Activated naive CD8-positive, alpha-beta T cell treated with anti-CD3 and anti-CD28 coated beads, Interleukin-2, amount 50 U/mL, for 24 hours (primary cell): ENCODE results near the gene EEF1A2.
"Not testable (repeated sequence)": the region's sequence is repeated elsewhere in the genome, so short reads cannot be mapped to it uniquely, and the experiment has no call there.

Experiments used
- ATAC-seq: fragments of 150-1000 bp; cut with Tn5 transposase; one replicate; pipeline ENCODE4 v1.10.0; 2021
- DNase-seq: peaks from one replicate; pipeline ENCODE4 v3.0.0; 2021
- H3K27ac Mint-ChIP-seq: one replicate; pipeline ENCODE4 v1.8.0; 2021; ENCODE audit warnings: mild to moderate bottlenecking, mixed read lengths
- H3K27me3 Mint-ChIP-seq: one replicate; pipeline ENCODE4 v1.8.0; 2021; ENCODE audit warnings: mixed read lengths
- H3K36me3 Mint-ChIP-seq: one replicate; pipeline ENCODE4 v1.8.0; 2021; ENCODE audit warnings: low read depth, mixed read lengths
- H3K4me1 Mint-ChIP-seq: one replicate; pipeline ENCODE4 v1.8.0; 2021; ENCODE audit warnings: mixed read lengths
- H3K4me3 Mint-ChIP-seq: one replicate; pipeline ENCODE4 v1.8.0; 2021; ENCODE audit warnings: mild to moderate bottlenecking, moderate library complexity, mixed read lengths
- H3K9me3 Mint-ChIP-seq: one replicate; pipeline ENCODE4 v1.8.0; 2021; ENCODE audit warnings: mixed read lengths

The EEF1A2 gene

GRCh38 chr20:63519668-63520503 lies 21.0 kb upstream of the EEF1A2 start:
- peak; percentile 33 for ATAC-seq
- Mint-ChIP-seq H3K4me1 (peaks cover 7% of the 10 kb centered on the region), H3K27ac (no peak overlapping the region), H3K36me3 (peaks cover 20% of the 10 kb centered on the region), H3K9me3 (peaks cover 3% of the 10 kb centered on the region), H3K27me3 (peaks cover 7% of the 10 kb centered on the region), H3K4me3 (peak overlapping the region; percentile 56)
- DNase-seq: peak; percentile 69

GRCh38 chr20:63518946-63519667 lies 20.2 kb upstream of the EEF1A2 start:
- Mint-ChIP-seq H3K4me3 (peak overlapping the region; percentile 56), H3K27ac (no peak overlapping the region), H3K4me1 (peaks cover 9% of the 10 kb centered on the region), H3K27me3 (peaks cover 9% of the 10 kb centered on the region), H3K36me3 (peaks cover 16% of the 10 kb centered on the region), H3K9me3 (peaks cover 8% of the 10 kb centered on the region)
- DNase-seq (no peak), ATAC-seq (no peak)

GRCh38 chr20:63518351-63518861 lies 19.5 kb upstream of the EEF1A2 start:
- H3K27ac Mint-ChIP-seq: no peak overlapping the region
- peaks cover 9% of the 10 kb centered on the region for H3K4me1 Mint-ChIP-seq
- peaks cover 9% of the 10 kb centered on the region for H3K9me3 Mint-ChIP-seq
- DNase-seq (no peak), ATAC-seq (no peak)
- H3K27me3 Mint-ChIP-seq: peaks cover 11% of the 10 kb centered on the region
- peaks cover 10% of the 10 kb centered on the region for H3K36me3 Mint-ChIP-seq
- no peak overlapping the region for H3K4me3 Mint-ChIP-seq

DNA sequence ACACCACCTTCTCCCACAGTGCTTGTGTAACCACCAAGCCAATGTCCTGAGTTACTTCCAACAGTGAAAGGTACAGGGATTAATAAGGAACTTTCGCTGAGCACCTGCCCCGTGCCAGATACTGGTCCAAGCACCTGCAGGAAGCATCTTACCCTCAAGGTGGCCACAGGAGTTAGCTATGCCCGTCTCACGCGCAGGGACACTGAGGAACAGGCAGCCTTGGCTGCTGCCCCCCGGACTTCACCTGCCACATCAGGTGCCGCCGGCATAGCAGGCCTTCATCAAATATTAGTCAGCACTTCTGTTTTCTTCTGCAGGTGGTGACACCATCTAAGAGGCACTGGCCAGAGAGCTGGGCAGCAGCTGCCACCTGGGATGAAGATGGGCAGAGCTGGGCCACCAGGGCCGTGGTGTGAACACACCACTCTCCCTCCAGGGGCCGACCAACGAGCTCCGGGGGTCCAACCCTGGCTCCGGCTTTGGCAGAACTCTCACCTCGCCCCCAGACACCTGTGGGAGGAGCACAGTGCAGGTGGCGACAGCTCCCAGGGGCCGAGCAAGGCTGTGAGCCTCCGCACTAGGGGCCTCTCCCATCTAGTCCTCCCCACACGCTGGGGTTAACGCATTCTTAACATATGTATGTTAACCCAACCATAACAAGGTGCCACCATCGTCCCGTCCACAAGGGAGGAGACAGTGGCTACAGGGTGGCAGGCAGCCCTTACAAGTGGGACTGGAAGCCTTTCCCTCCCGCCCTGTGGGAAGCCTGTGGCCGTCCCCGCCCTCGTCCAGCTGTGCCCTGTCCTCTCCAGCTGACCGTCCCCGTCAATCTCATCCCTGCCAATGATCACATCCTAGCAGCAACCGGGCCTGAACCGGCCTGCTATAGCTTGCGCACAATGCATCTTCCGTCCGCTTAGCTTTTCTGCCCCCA lies 18.8 kb upstream of the EEF1A2 start:
- Mint-ChIP-seq H3K36me3 (peaks cover 5% of the 10 kb centered on the region), H3K9me3 (peaks cover 9% of the 10 kb centered on the region), H3K27ac (no peak overlapping the region), H3K27me3 (peaks cover 17% of the 10 kb centered on the region), H3K4me1 (peaks cover 8% of the 10 kb centered on the region), H3K4me3 (no peak overlapping the region)
- ATAC-seq (no peak), DNase-seq (no peak)

- not testable (repeated sequence) for H3K27ac Mint-ChIP-seq, H3K4me1 Mint-ChIP-seq, H3K9me3 Mint-ChIP-seq, H3K4me3 Mint-ChIP-seq, DNase-seq, H3K36me3 Mint-ChIP-seq, ATAC-seq
- H3K27me3 Mint-ChIP-seq: peaks cover 36% of the 10 kb centered on the region
Observed at GRCh38 chr20:63514520-63514919, 15.6 kb upstream of the EEF1A2 start.

DNA sequence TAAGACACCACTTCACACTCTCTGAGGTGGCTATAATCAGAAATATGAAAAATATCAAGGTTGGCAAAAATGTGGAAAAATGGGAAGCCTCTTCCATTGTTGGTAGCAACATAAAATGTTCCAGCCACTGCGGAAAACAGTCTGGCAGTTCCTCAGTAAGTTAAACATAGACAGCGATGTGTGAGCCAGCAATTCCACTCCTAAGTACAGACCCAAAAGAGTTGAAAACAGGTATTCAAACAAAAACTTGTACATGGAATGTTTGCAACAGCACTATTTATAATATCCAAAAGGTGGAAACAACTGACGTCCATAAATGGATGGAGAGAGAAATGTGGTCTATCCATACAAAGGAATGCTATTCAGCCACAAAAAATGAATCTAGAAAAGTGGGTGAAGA lies 14.3 kb upstream of the EEF1A2 start:
- Mint-ChIP-seq H3K9me3 (peaks cover 9% of the 10 kb centered on the region), H3K27ac (no peak overlapping the region), H3K36me3 (no peaks in the 10 kb centered on the region), H3K27me3 (peaks cover 44% of the 10 kb centered on the region), H3K4me1 (peaks cover 4% of the 10 kb centered on the region), H3K4me3 (no peak overlapping the region)
- no peak for DNase-seq
- ATAC-seq: no peak

DNA sequence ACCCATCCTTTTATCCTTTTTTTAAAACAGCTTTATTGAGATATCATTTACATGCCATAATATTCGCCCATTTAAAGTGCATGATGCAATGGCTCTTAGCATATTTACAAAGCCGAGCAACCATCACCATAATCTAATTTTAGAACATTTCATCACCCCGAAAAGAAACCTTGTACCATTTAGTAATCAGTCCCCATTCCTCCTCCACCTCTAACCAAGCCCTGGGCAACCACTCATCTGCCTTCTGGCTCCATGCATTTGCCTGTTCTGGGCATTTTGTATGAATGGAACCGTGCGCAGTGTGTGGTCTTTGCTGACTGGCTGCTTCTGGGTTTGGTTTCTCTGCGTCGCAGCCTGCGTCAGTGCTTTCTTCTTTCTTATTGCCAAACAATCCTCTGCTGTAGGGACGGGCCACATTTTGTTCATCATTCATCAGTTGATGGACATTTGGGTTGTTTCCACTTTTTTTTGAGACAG lies 10.2 kb upstream of the EEF1A2 start:
- Mint-ChIP-seq H3K27ac (no peak overlapping the region), H3K9me3 (peaks cover 1% of the 10 kb centered on the region), H3K27me3 (peaks cover 46% of the 10 kb centered on the region), H3K36me3 (peaks cover 2% of the 10 kb centered on the region), H3K4me1 (peaks cover 9% of the 10 kb centered on the region), H3K4me3 (no peak overlapping the region)
- DNase-seq (no peak), ATAC-seq (no peak)

DNA sequence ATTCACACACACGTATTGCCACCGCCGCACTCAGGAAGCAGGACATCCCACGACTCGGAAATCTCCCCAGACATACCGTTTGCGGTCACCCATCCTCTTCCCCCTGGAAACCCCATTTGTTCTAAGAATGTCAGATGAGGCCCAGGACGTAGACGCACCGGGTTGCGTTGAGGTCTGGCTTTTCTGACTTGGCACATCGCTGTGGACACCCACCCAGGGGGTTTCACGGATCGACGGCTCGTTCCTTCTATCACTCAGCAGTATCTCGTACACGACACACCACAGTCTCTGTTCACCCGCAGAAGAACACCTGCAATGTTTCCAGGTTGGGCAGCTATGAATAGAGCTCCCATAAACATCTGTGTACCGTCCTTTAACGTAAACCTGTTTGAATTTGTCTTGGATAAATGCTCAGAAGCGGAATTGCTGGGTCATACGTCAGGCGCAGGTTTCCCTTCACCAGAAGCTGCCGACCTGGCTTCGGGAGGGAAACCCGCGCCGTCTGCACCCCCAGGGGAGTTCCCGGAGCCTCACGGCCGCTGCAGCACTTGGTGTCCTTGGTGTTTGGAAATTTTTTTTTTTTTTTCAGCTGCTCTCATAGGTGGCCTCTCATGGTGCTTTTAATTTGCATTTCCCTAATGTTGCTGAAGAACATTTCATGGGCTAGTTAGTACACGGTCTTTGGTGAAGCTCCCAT lies 9.3 kb upstream of the EEF1A2 start:
- peaks cover 9% of the 10 kb centered on the region for H3K4me1 Mint-ChIP-seq
- no peaks in the 10 kb centered on the region for H3K9me3 Mint-ChIP-seq
- peaks cover 2% of the 10 kb centered on the region for H3K36me3 Mint-ChIP-seq
- peaks cover 42% of the 10 kb centered on the region for H3K27me3 Mint-ChIP-seq
- ATAC-seq: peak; percentile 43
- peak overlapping the region; percentile 55 for H3K27ac Mint-ChIP-seq
- DNase-seq: no peak
- H3K4me3 Mint-ChIP-seq: no peak overlapping the region

GRCh38 chr20:63507083-63507743 lies 8.3 kb upstream of the EEF1A2 start:
- H3K27ac Mint-ChIP-seq: no peak overlapping the region
- DNase-seq (no peak), ATAC-seq (no peak)
- no peak overlapping the region for H3K4me3 Mint-ChIP-seq
- peaks cover 9% of the 10 kb centered on the region for H3K4me1 Mint-ChIP-seq
- peaks cover 2% of the 10 kb centered on the region for H3K36me3 Mint-ChIP-seq
- H3K27me3 Mint-ChIP-seq: peaks cover 36% of the 10 kb centered on the region
- no peaks in the 10 kb centered on the region for H3K9me3 Mint-ChIP-seq

- peaks cover 9% of the 10 kb centered on the region for H3K4me1 Mint-ChIP-seq
- H3K27ac Mint-ChIP-seq: no peak overlapping the region
- H3K36me3 Mint-ChIP-seq: peaks cover 2% of the 10 kb centered on the region
- ATAC-seq: no peak
- no peaks in the 10 kb centered on the region for H3K9me3 Mint-ChIP-seq
- H3K27me3 Mint-ChIP-seq: peaks cover 30% of the 10 kb centered on the region
- no peak overlapping the region for H3K4me3 Mint-ChIP-seq
- DNase-seq: no peak
Observed at GRCh38 chr20:63505723-63506122, 6.8 kb upstream of the EEF1A2 start.

GRCh38 chr20:63505281-63505680 lies 6.4 kb upstream of the EEF1A2 start:
- ATAC-seq: no peak
- H3K27me3 Mint-ChIP-seq: peaks cover 25% of the 10 kb centered on the region
- no peak overlapping the region for H3K4me3 Mint-ChIP-seq
- H3K4me1 Mint-ChIP-seq: peaks cover 9% of the 10 kb centered on the region
- no peaks in the 10 kb centered on the region for H3K9me3 Mint-ChIP-seq
- no peak for DNase-seq
- peaks cover 2% of the 10 kb centered on the region for H3K36me3 Mint-ChIP-seq
- H3K27ac Mint-ChIP-seq: no peak overlapping the region

GRCh38 chr20:63504642-63505041 lies 5.8 kb upstream of the EEF1A2 start:
- Mint-ChIP-seq H3K36me3 (peaks cover 2% of the 10 kb centered on the region), H3K4me3 (no peak overlapping the region), H3K27me3 (peaks cover 22% of the 10 kb centered on the region), H3K4me1 (peaks cover 9% of the 10 kb centered on the region), H3K27ac (no peak overlapping the region), H3K9me3 (no peaks in the 10 kb centered on the region)
- no peak for ATAC-seq
- no peak for DNase-seq

DNA sequence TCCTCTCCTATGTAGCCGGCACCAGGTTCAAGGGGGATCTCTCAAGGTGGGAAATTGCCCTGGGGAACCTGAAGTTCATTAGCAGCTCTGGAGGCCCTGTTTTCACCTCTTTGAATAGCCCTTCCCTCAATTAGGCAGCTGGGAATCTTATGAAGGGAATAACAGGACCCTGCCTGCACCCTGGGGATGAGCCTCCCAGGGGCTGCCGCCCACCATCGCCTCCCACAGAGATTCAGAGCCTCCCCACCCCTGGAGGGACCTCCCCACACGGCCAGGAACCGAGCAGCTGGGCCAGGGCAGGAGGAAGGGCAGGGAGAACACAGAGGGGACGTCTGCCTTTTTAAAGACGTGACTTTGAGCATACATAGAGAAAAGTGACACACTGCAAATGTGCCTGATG lies 4.6 kb upstream of the EEF1A2 start:
- ATAC-seq: no peak
- Mint-ChIP-seq H3K4me3 (no peak overlapping the region), H3K27me3 (peaks cover 16% of the 10 kb centered on the region), H3K36me3 (peaks cover 2% of the 10 kb centered on the region), H3K9me3 (no peaks in the 10 kb centered on the region), H3K4me1 (peaks cover 9% of the 10 kb centered on the region), H3K27ac (no peak overlapping the region)
- no peak for DNase-seq
